Esophagus (tissue), 2 donors: ENCODE measurements around the gene CATSPERD. TPM values are rescaled to one million over a fixed set of nuclear protein-coding genes. Genes with fewer than 3 reads are reported as not detected.
A peak's percentile ranks its signal among the peaks of the same experiment; 100 is the strongest.

ENCODE experiments used
- H3K27ac ChIP-seq, 2 donors: one replicate each; pipeline ENCODE4 v1.5.1; 2013; ENCODE audit warnings: low read depth in 2 of 2, mild to moderate bottlenecking in 2 of 2, inconsistent platforms in 1 of 2, low read length in 1 of 2, moderate library complexity in 1 of 2
- H3K27me3 ChIP-seq, 2 donors: one replicate each; pipeline ENCODE4 v1.6.1; 2013; ENCODE audit warnings: low read length in 2 of 2, control low read depth in 1 of 2, mild to moderate bottlenecking in 1 of 2; ENCODE audit not compliant: insufficient read depth in 2 of 2, control insufficient read depth in 1 of 2
- H3K36me3 ChIP-seq, 2 donors: one replicate each; pipeline ENCODE4 v1.6.1; 2013; ENCODE audit warnings: low read length in 1 of 2; ENCODE audit not compliant: control insufficient read depth in 2 of 2, insufficient read depth in 2 of 2
- H3K4me1 ChIP-seq, 2 donors: one replicate each; pipeline ENCODE4 v1.6.1; 2013; ENCODE audit warnings: low read length in 1 of 2; ENCODE audit not compliant: control insufficient read depth in 2 of 2, insufficient read depth in 2 of 2
- H3K4me3 ChIP-seq, 2 donors: one replicate each; pipeline ENCODE4 v1.5.1; 2013; ENCODE audit warnings: low read length in 2 of 2, mild to moderate bottlenecking in 2 of 2, low read depth in 1 of 2, moderate library complexity in 1 of 2
- H3K9me3 ChIP-seq, 2 donors: one replicate each; pipeline ENCODE4 v1.6.1; 2013; ENCODE audit warnings: mild to moderate bottlenecking in 2 of 2, low read depth in 1 of 2, low read length in 1 of 2, moderate library complexity in 1 of 2; ENCODE audit not compliant: control insufficient read depth in 2 of 2, insufficient read depth in 1 of 2
- WGBS, 2 donors: extraction: QIAGEN DNeasy Blood & Tissue Kit; methylation state at CpG; one replicate each; pipeline ENCODE4 v1.1.7; 2013; 5-methylcytosine and 5-hydroxymethylcytosine counted together
- polyA plus RNA-seq, 2 donors: library from polyadenylated mRNA; stranded (reverse); fragments of 200-250 nt; gene quantifications; one replicate each; pipeline ENCODE4 v1.2.3, GENCODE V29; 2013
- donor health status: healthy with polysubstance abuse.
- donor health status: Bipolar disorder and iron deficiency.

CATSPERD gene
- polyA plus RNA-seq, 2 donors: not detected

DNA sequence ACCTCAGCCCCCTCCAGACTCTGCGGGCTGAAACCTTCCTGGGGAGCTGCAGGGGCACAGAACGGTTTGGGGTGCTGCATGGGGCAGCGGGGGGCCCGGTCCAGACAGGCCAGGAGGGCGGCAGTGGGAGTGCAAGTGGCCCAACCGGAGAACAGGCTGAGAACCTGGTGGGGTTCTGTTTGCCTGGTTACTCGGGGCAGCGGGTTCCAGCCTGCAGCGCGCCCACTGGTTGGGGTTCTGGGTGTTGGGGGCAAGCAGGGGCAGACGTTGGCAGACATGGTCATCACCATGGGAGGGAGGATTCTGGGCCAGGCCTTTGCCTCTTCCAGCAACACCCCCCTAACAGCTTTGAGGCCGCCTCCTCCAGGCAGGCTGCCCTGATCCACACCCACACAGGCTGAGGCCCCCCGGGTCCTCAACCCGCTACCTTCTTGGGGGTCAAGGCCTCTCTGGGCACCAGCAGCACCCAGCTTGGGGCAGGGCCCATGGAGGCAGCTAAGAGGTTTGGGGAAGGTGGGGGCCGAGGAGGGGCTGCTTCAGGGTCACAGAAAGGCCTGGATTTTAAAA lies 64.2 kb downstream of the CATSPERD start, which contains the start of gene PRR22:
PRR22 (minus strand) TSS at position 166 of the 567 bp plus-strand sequence; CDS start at position 80, 86 bp downstream.
- Histone ChIP-seq H3K4me3 (no peak within 1 kb of the TSS), H3K27me3 (no peaks in the 10 kb centered on the region), H3K36me3 (peaks cover 18 to 43% of the 10 kb centered on the region in 2 donors), H3K27ac (no peak within 1 kb of the TSS), H3K4me1 (peaks cover 0 to 6% of the 10 kb centered on the region in 2 donors), H3K9me3 (no peaks in the 10 kb centered on the region)
- WGBS, 2 donors: 89 to 91% methylated on average over 15 of the region's 15 CpGs

DNA sequence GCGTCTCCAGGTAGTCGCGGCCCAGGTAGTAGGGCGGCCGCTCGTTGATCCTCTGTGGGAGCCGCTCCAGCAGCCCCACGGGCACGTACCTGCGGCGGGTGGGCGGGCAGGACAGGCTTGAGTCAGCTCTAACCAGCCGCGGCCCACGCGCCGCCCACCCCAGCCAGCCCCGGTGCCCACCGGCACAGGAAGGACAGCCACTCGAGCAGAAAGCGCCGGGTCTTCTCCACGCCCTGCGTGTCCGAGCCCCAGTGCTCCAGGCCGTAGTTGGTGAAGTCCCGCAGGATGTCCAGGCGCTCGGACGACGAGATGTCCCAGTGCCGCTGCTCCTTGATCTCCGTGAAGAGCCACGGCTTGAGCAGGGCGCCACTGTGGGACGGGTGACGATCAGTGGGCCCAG lies 65.0 kb downstream of the CATSPERD start:
- H3K9me3 ChIP-seq: no peaks in the 10 kb centered on the region
- WGBS, 2 donors: 88 to 89% methylated on average over 37 of the region's 37 CpGs
- no peak overlapping the region for H3K27ac ChIP-seq
- no peak overlapping the region for H3K4me3 ChIP-seq
- H3K4me1 ChIP-seq: peaks cover 0 to 9% of the 10 kb centered on the region in 2 donors
- peaks cover 18 to 43% of the 10 kb centered on the region in 2 donors for H3K36me3 ChIP-seq
- no peaks in the 10 kb centered on the region for H3K27me3 ChIP-seq

DNA sequence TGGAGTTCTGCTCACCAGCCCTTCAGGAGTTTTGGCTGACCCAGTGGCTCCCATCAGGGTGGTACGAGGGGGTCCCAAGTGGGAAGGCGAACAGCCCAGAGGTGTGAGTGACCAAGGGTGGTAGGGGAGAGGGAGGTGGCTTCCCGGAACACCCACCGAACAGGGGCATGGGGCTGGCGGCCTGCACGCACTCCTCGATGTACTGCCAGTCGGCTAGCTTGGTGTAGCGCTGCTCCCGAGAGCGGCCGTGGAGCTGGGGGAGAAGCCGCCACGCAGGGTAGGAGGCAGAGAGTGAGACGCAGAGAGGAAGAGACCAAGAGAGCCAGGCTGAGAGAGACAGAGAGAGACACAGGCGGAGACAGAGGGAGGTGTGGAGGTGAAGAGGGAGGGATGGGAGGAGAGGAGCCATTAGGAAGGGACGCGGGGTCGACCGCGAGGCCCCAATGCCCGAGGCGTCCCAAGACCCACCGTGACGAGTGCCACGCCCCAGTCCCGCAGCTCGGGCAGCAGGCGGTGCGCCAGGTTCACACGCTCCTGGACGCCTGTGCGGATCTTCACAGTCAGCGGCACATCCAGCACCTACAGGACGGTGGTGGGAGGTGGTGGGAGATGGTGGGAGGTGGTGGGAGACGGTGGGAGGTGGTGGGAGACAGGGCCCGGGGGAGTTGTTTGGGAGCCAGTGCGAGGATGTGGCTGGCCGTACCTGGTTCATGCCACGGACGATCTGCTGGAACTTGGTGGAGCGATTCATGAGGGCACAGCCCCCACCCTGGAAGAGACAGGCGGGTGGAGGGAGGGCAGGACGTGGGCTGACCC lies 66.4 kb downstream of the CATSPERD start:
- 86 to 91% methylated on average over 42 to 44 of the region's 44 CpGs for WGBS, 2 donors
- Histone ChIP-seq H3K9me3 (no peaks in the 10 kb centered on the region), H3K4me3 (no peak overlapping the region), H3K4me1 (peaks cover 0 to 9% of the 10 kb centered on the region in 2 donors), H3K27ac (no peak overlapping the region), H3K36me3 (peaks cover 18 to 43% of the 10 kb centered on the region in 2 donors), H3K27me3 (no peaks in the 10 kb centered on the region)

DNA sequence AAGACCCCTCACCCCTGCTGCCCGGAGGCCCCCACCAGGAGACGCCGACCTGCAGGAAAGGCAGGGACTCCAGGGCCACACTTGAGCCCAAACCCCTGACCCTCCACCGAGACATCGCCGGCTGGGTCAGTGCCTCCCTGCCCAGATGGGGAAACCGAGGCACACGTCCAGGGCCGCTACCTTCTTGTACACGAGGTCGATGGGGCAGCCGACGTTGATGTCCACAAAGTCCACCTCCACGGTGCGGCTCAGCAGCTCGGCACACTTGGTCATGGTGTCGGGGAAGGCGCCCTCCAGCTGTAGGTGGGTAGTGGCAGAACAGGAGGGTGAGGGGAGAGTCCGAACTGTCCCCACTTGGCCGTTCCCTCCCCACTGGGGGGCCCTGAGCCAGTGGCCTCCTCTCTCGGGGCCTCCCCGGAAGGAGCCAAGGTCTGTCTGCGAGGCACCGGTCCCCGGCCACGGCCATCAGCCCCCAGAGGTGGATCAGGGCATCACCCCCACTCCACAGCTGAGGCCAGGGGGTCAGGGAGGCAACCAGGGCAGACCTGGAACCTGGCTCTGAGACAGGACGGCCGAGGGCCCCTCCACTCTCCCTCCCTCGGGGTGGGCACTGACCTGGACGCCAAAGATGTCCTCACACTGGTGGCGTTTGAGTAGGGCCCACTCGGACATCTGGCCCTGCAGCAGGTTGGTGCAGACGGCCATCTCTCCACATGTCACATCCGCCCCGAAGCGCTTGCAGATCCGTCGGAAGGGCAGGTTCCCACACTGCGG lies 67.2 kb downstream of the CATSPERD start:
- no peaks in the 10 kb centered on the region for H3K9me3 ChIP-seq
- H3K4me1 ChIP-seq: peaks cover 0 to 9% of the 10 kb centered on the region in 2 donors
- no peaks in the 10 kb centered on the region for H3K27me3 ChIP-seq
- peaks cover 18 to 43% of the 10 kb centered on the region in 2 donors for H3K36me3 ChIP-seq
- 92% methylated on average over 39 of the region's 39 CpGs for WGBS, 2 donors
- H3K27ac ChIP-seq: no peak overlapping the region
- no peak overlapping the region for H3K4me3 ChIP-seq

DNA sequence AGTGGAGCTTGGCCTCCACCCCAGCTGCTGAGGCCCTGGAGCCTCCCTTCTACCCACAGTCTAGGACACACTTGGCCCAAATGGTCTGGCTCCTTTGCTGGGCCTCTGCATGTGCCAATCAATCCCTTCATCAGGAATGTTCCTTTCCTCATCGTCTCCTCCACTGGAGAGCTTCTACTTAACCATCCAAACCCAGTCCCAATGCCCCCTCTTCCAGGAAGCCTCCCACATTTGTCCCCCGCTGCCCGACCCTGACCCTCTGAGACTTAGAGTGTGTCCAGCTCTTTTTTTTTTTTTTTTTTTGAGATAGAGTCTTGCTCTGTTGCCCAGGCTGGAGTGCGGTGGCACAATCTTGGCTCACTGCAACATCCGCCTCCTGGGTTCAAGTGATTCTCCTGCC lies 68.0 kb downstream of the CATSPERD start:
- H3K4me1 ChIP-seq: peaks cover 0 to 9% of the 10 kb centered on the region in 2 donors
- no peaks in the 10 kb centered on the region for H3K9me3 ChIP-seq
- H3K36me3 ChIP-seq: peaks cover 18 to 43% of the 10 kb centered on the region in 2 donors
- H3K4me3 ChIP-seq: no peak overlapping the region
- H3K27me3 ChIP-seq: no peaks in the 10 kb centered on the region
- H3K27ac ChIP-seq: no peak overlapping the region
- 93 to 98% methylated on average over 5 of the region's 5 CpGs for WGBS, 2 donors

DNA sequence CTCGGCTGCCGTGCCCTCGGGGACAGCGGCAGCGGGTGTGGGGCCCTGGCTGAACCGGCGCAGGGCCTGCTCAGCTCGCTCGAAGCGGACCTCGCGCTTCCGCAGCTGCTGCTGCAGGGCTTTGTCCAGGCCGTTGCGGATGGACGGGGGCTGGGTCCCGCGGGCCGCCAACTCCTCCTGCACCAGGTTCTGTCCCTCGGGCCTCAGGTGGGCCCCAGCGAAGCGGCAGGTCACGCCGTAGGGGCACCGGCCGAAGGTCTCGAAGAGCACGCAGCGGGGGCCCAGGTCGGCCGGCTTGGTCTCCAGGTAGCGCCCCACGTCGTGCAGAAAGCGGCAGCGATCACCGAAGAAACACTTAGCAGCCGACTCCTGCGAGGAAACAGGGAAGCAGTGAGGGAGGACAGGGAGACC lies 68.9 kb downstream of the CATSPERD start:
- Histone ChIP-seq H3K36me3 (peaks cover 18 to 43% of the 10 kb centered on the region in 2 donors), H3K4me1 (peaks cover 0 to 9% of the 10 kb centered on the region in 2 donors), H3K27me3 (no peaks in the 10 kb centered on the region), H3K9me3 (no peaks in the 10 kb centered on the region), H3K4me3 (peak overlapping the region in 1 of 2 donors; percentile 78), H3K27ac (peak overlapping the region; percentile 15 to 100)
- 81 to 90% methylated on average over 39 of the region's 39 CpGs for WGBS, 2 donors

DNA sequence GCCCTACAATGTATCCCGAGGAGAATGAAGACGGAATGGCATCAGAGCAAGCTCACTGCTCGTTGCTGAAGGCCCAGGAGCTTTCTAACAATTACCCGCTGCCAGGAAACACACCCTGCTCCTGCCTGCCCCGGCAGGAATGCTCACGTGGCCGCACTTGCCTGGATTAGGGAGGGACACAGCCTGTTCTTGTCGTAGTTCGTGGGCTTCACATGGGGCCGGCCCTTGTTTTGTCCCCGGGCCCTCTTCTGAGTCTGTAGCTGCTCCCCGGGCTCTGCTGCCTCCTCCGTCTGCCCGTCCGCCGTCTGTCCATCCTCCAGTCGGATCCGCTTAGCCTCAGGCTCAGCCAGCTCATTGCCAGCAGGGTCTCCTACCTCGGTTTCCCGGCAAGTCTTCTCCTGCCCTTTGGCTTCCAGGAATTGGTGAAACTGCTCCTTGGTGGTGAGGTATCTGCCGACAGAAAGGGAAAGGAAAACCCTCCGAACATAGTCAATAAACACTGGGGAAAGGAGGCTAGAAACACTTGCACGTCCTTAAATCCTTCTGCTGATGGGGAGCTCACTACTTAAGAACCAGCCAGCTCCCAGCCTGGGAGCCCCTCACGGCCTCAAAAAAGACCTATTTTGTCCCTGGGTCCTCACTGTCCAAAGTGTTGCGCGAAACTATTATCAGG lies 69.6 kb downstream of the CATSPERD start:
- H3K27me3 ChIP-seq: no peaks in the 10 kb centered on the region
- H3K36me3 ChIP-seq: peaks cover 15 to 38% of the 10 kb centered on the region in 2 donors
- WGBS, 2 donors: 49 to 60% methylated on average over 26 of the region's 26 CpGs
- H3K27ac ChIP-seq: peak overlapping the region; percentile 84 to 100
- peaks cover 0 to 9% of the 10 kb centered on the region in 2 donors for H3K4me1 ChIP-seq
- peak overlapping the region; percentile 78 to 80 for H3K4me3 ChIP-seq
- H3K9me3 ChIP-seq: no peaks in the 10 kb centered on the region

DNA sequence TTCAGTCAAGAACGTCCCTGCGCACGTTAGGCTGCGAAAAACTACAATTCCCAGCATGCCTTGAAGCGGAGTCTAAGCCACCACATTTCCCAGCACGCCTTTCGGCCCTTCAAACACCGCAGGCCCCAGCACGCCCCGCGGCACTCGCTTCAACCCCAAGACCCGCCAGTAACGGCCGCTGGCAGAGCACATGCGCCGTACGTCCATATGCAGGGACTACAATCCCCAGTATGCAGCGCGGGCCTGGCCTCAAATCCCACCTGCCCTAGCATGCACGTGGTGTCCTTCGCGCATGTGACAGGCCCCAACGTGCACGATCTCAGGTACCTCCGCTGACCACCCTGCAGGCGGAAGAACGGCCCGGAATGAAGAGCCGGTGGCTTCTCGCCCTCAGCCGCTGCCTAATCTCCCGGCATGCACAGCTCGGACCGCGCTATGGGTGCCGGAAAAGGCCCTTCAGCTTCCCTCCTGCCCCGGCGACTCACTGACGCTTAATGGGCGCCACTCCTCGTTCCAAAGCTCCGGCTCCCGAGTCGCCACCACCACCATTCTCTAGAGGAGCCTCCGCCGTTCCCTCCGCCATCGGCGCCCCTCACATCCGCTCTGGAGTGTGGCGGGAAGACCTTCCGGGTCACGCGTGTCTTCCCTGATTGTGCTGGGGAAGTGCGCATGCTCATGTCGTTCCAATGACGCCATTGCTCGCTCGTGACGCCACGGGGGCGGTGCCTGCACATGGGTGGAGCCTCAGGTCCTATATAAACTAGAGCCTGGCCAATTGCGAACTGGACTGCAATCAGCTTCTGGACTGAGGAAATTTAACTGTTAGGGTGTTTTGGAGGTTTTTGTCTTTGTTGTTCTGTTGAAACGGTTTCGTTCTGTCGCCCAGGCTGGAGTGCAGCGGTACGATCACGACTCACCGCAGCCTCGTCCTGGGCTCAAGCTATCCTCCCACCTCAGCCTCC lies 70.4 kb downstream of the CATSPERD start, which contains the start of gene DUS3L:
DUS3L (minus strand) TSS at position 605 of the 962 bp plus-strand sequence; CDS start at position 583, 22 bp downstream.
- WGBS, 2 donors: 11% methylated on average over 71 to 72 of the region's 72 CpGs
- Histone ChIP-seq H3K27me3 (no peaks in the 10 kb centered on the region), H3K4me3 (peak within 1 kb of the TSS; percentile 78 to 80), H3K4me1 (peaks cover 0 to 9% of the 10 kb centered on the region in 2 donors), H3K36me3 (peaks cover 8 to 30% of the 10 kb centered on the region in 2 donors), H3K27ac (peak within 1 kb of the TSS; percentile 94 to 100), H3K9me3 (no peaks in the 10 kb centered on the region)
